GM18505 (cell line): ENCODE data around the gene PHYKPL.
"Not testable (repeated sequence)": the region's sequence is repeated elsewhere in the genome, so short reads cannot be mapped to it uniquely, and the experiment has no call there.

Experiments used
- ATAC-seq: cut with Tn5 transposase; IDR thresholded peaks from one replicate; pipeline ENCODE4 v1.9.1; 2021; ENCODE audit not compliant: unreplicated experiment
- POLR2A ChIP-seq: IDR thresholded peaks from 4 replicates; pipeline ENCODE4 v1.6.1; 2011; ENCODE audit warnings: borderline replicate concordance; ENCODE audit not compliant: insufficient read depth, insufficient read length; ENCODE audit errors: extremely low read depth

The PHYKPL gene

DNA sequence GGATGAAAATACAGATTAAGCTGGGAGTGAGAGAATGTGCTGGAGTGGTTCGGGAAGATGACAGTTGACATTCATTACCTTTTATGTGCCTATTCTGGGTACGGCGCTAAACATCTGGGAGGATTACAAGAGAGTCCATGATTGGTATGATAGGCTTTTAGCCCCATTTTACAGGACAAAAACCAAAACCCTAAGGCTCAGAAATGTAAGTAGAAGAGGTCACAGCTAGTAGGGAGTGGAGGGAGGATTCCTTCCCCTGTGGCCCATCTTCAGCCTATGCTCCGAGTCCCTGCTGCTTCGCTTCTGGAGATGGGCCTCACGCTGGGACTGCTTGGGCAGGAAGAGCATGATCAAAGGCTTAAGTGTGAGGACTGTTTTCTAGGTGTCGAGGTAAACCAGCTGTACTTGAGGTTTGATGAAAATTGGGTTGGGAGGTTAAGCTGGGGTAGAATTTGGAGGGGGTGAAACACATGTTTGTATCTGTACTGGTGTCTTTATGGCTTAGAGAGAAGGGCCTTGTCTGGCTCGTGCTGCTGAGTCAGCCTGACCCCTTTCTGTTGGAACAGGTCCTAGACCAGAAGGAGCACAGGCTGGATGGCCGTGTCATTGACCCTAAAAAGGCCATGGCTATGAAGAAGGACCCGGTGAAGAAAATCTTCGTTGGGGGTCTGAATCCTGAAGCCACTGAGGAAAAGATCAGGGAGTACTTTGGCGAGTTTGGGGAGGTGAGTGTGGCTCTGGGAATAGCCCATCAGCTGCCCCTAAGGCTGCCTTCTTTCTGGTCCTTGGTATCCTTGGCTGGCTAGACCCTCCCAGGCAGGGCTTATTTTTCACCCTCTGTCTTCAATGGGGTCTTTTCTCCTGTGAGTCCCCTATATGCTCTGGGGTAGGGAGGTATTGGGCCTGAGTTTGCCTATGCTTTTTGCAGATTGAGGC, 26.2 kb downstream of the PHYKPL start:
- no peak for ATAC-seq
- TF ChIP-seq POLR2A = no peak

- TF ChIP-seq POLR2A = no peak
- ATAC-seq = no peak
Observed at GRCh38 chr5:178205749-178206047, 26.9 kb downstream of the PHYKPL start.

GRCh38 chr5:178204935-178205748, 27.5 kb downstream of the PHYKPL start:
- TF ChIP-seq POLR2A = no peak
- peak; percentile 54 for ATAC-seq

- peak; percentile 76 for ATAC-seq
- TF ChIP-seq POLR2A = peak; percentile 100
Observed at GRCh38 chr5:178204182-178204934, 28.2 kb downstream of the PHYKPL start, which contains the start of gene HNRNPAB. Gene HNRNPAB, plus strand, starts transcription at chr5:178204533. Its CDS starts 305 bp downstream, at chr5:178204838.

- TF ChIP-seq POLR2A = no peak
- ATAC-seq = peak; percentile 1
Observed at GRCh38 chr5:178203670-178204181, 28.9 kb downstream of the PHYKPL start.

GRCh38 chr5:178202541-178202940, 30.1 kb downstream of the PHYKPL start:
- no peak for TF ChIP-seq POLR2A
- no peak for ATAC-seq

- no peak for TF ChIP-seq POLR2A
- no peak for ATAC-seq
Observed at GRCh38 chr5:178201927-178202235, 30.7 kb downstream of the PHYKPL start.

- TF ChIP-seq POLR2A = no peak
- no peak for ATAC-seq
Observed at GRCh38 chr5:178201221-178201926, 31.2 kb downstream of the PHYKPL start.

DNA sequence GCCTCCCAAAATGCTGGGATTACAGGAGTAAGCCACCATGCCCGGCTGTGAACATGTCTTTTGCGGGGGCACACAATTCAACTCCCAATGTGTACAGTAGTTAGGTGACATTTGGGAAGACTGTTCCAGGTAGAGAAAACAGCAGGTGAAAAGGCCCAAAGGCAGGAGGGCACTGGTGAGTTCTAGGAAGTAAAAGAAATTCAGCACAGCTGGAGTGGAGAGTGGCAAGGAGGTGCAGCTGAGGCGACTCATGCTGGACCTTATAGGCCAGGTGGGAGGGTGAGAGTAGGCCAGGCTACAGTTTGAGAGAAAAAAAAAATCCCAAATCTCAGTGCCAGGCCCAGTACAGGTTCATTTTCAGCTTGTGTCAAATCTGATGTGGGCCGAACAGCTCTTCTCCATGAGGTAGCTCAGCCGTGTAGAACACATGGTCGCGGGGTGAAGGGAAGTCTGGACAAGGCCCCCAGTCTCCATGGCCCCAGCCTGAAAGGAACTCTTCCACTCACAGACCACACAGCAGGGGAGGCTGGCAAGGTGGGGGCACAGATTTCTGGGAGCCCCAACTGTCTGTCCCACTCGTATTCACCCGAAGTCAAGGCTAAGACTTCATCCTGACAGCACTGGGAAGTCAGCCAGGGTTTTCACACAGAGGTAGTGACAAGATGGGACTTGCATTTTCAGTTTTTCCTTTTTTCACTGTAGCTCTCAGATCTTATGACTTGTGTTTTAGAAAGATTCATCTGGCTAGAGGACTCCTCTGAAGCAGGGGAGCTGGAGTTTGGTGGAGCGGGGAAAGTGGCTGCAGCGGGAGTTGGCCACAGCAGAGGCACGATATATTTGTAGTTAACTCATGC, 32.8 kb downstream of the PHYKPL start:
- no peak for TF ChIP-seq POLR2A
- no peak for ATAC-seq

DNA sequence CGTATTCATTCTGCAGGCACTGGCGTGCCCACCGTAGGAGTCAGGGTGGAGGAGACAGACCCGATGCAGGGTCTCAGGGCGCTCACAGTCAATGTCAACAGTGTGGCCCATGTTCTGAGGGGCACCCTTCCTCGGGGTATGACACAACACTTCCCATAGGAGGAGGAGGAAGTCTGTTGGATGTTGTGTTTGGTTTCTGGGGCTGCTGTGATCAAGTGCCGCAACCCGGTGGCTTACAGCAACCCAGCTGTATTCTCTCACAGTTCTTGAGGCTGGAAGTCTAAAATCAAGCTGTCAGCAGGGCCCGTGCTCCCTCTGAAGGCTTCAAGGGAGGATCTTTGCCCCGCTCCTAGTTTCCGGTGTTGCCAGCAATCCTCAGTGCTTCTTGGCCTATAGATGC, 33.9 kb downstream of the PHYKPL start:
- ATAC-seq = no peak
- TF ChIP-seq POLR2A = no peak

DNA sequence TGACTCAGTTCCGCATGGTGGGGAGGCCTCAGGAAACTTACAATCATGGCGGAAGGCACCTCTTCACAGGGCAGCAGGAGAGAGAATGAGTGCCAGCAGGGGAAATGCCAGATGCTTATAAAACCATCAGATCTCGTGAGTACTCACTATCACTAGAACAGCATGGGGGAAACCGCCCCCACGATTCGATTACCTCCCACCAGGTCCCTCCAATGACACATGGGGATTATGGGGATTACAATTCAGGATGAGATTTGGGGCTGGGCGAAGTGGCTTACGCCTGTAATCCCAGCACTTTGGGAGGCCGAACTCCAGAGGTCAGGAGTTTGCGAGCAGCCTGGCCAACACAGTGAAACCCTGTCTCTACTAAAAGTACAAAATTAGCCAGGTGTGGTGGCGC, 34.5 kb downstream of the PHYKPL start:
- not testable (repeated sequence) for ATAC-seq

GRCh38 chr5:178196986-178197385, 35.6 kb downstream of the PHYKPL start:
- ATAC-seq = no peak
- no peak for TF ChIP-seq POLR2A
